D341Med (cell line): ENCODE data around the gene ZCCHC24.

Source experiments
- DNase-seq: peaks from one replicate; pipeline ENCODE4 v3.0.0; 2012; ENCODE audit warnings: low spot score

ZCCHC24 gene

DNA sequence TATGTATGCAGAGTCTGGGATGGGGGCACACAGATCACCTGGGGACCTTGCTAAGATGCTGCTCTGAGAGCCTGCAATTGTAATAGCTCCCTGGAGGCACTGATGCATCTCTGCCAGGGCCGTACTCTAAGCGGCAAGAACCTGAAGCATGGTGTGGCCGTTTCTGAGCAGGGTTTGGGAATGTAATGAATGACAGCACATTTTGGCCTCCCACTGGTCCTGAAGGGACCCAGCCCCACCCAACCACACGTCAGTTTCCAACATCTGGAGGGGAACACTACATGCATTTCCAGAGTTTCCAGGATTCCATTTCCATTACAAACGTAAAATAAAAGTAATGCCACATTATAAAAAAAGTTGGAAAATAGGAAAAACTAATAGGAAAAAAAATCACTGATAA is 14.0 kb downstream of the ZCCHC24 start:
- no peak for DNase-seq

DNA sequence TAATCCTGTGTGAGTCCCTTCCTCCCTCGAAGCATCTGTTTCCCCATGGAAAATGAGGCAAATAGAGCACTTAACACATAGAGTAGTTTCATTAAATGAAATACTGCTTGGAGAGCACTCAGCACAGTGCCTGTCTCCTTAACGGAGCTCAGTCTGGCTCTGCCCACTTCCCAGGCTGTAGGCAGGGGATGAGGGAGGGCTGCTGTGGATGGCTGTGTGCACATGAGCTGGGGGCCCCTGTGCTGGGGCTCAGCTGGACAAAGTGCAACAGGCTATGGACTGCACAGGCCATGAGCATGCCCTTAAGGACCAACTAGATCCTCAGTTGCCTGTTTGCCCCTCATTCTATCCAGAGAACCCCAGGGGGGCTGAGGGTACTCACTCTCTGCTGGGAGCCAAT is 14.5 kb downstream of the ZCCHC24 start:
- DNase-seq, result no peak

DNA sequence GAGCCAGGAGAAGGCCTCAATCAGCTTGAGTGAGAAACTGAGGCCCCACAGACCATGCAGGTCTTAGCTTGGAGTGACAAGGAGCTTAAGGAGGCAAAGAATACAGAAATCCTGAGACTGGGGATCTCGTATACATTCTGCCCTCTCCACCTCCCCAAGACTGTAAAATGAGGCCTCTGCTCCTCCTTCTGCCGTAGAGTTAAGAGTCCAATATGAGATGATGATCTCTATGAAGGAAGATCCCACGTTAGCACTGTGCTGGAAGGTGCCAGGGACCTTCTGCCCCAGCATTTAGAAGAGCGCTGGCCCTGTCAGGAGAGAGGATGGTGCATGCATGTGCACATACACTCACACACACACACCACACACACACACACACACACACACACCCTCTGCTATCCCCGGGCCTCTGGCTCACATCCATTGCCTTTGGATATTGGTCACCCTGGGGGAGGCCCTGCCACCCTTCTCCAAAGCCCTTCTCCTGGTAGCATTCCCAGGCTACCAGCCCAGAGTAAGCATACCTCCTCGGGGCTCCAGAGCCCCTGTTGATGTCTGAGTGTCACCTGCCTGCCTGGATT is 15.0 kb downstream of the ZCCHC24 start:
- no peak for DNase-seq

DNA sequence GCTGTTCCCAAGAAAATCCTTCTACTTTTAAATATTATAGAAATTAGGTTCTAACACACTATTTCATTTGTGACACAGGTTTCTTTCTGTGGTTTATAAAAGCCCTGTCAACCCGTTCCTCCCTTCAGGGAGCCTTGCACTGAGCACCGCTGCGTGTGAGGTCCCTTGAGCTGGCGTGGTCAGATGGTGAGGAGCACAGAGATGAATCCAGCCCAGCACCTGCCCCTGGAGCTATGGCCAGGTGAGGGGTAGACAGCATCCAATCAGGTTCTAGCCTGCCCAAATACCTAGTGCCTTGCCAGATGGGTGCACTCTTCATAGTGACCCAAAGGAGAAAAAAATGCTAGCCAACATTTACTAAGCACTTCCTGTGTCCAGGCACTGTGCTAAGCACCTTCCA is 15.7 kb downstream of the ZCCHC24 start:
- no peak for DNase-seq

DNA sequence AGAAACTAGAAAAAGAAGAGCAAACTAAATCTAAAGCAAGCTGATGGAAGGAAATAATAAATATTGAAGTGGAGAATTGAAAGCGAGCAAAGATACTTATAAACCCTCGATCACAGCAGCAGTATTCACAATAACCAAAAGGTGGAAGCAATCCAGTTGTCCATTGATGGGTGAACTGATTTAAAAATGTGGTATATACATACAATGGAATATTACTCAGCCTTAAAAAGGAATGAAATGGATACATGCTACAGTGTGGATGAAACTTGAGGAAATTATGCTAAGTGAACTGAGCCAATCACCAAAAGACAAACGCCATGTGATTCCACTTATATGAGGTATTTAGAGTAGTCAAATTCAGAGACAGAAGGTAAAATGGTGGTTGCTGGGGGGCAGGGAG is 17.5 kb downstream of the ZCCHC24 start:
- DNase-seq, result no peak

DNA sequence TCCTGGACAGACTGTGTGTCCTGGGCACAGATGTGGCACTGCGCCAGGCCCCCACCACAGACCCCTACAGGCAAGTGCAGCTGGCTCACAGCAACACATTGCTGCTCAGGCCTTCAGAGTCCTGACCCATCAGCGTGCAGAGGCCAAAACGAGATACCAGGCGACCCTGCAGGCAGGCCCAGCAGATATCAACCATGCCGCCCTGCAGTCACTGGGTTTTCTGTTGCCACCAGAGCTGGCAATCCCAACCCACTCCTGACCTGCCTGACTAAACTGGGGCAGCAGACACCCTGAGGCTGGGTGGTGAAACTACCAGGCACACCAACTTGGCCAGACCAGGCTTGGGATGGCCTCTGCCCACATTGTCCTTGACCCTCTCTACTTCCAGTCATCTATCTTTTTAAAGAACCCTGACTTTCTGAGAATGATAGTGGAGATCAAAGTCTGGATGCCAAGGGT is 20.3 kb downstream of the ZCCHC24 start:
- no peak for DNase-seq

DNA sequence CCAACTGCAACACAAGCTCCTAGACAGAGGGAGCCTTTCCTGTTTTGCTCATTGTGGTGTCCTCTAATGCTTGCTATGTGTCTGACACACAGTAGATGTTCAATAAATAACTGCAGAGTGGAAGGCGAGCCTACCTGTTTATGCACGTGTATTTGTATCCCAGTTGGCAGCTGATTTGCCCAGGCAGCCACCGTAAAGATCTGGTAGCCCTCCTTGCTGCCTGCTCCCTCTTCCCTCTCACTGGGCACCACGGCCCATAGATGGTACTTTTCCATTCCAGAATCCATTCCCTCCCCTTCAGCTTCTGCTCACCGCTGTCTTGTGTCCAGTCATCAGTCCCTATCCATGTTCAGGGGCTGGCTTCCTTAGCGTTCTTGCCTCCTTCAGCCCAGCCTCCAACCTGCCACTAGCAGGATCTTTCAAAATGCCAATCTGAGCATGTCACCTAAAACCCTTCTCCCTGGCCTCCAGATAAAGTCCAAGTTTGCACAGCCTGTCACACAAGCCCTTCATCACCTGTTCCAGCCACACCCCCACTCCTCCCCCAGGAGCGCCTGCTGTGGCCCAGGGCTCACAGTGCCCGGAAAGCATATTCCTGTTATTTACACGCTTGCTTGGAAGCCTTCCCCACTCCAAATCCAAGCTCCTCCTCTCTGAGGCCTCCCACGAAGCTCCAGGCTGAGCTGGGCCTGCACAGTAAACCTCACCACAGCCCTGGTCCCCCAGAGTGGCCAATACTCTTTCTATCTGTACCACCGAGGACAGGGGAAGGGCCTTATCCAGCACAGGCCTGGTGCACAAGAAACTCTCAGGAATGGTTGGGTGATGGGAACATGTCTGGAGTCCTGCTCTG is 21.0 kb downstream of the ZCCHC24 start:
- no peak for DNase-seq

DNA sequence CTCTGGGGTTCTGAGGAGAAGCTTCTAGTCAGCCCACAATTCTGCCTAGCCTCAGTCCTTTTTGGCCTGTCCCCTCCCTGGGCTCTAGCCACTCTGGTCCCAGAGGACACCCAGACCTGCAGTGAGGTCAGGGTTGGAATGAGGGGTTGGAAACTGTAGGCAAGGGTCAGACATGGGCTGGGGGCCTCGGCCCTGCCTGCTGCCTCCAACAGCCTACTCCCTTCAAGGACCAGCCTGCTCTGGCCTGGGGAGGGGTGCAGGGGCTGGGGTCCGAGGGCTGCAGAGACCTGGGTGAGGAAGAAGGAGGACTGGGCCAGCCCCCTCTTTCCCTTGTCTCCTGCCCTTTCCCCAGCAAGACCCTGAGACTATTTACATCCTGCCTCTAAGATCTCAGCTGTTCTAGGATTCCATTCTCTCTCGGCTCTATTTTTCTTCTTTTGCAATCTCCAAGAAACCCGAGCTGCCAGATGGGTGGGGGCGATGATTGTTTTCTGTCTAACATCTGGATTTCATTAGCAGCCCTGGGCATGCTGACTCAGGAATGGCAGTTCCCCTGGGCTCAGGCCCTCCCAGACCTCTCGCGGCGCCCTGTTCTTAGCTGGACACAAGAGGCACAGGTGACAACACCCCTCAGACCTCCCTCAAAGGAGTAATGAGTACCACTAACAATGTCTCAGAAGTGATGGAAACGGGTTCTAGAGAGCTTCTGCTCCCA is 23.1 kb downstream of the ZCCHC24 start:
- no peak for DNase-seq

DNA sequence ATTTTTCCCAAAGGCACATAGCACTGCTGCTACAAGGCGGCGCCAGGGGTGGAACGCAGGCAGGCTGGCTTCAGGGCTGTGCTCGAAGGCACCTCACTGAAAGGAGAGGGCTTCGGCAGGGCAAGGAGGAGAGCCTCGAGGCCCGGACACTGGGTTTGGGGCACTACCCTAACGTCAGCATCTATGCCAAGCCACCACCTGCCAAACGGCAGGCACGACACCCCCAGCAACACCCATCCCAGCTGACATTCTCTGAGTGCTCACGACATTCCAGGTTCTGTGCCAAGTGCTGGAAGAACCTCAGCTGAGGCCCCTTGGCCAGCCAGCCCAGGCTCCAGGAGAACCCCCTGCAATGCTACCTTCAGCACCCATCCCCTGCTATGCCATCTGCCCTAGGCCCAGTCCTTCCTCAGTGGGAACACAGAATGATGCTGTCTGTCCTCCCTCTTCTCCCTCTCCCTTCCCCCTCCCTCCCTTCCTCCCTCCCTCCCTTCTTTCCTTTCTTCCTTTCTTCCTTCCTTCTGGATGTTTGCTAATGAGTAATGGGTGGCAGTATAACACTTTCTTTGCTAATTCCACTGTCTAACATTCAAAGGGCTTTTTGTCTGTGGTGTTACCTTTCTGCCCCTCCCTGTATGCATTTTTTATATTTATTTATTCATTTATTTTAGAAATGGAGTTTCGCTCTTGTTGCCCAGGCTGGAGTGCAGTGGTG is 24.3 kb downstream of the ZCCHC24 start:
- DNase-seq, result no peak

DNA sequence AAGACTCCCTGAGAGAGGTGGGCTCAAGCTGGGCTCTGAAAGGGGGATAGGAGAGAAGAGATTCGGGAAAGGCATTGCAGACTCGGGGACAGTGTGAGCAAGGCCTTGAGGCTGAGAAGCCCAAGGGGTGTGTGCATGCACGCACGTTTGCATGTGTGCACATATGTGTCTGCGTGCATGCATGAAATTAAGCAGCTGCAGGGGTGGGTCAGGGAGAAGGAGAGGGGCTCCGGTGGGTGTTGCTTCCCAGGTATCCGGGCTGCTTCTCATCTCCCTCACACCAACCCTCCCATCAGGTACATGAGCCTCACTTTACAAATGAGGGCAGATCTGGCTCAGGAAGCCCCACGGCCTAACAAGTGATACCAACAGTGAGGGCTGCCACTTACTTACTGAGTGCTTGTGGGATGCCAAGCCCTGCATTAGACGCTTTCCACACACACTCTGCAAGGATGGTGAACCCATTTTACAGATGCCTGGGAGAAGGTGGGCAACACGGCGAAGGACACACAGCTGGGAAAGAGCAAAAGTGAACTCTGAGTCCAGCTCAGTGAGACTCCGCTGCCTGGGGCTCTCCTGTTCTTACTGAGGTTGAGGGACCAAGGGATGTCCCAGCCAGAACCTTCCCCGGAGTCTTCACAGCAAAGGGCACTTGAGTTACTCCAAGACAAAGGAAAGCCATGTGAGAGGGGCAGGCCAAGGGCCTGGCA is 26.4 kb downstream of the ZCCHC24 start:
- DNase-seq, result no peak

DNA sequence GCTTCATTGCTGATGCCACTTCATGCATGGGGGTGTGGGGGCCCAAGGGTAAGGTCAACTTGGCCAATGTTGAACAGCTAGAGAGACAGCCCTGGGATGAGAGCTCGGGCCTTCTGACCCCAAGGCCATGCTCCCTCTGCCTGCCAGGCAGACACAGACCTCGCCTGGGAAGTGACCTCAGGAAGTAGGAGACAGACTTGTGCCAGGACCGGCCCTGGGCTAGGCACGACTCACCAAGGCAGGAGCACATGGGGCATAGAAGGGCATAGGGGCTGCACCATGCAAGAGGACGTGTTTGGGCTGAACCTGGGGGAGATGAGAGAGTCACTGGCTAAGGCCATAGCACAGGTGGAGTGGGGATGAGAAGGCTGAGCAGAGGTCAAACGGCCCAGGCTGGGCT is 27.1 kb downstream of the ZCCHC24 start:
- no peak for DNase-seq

DNA sequence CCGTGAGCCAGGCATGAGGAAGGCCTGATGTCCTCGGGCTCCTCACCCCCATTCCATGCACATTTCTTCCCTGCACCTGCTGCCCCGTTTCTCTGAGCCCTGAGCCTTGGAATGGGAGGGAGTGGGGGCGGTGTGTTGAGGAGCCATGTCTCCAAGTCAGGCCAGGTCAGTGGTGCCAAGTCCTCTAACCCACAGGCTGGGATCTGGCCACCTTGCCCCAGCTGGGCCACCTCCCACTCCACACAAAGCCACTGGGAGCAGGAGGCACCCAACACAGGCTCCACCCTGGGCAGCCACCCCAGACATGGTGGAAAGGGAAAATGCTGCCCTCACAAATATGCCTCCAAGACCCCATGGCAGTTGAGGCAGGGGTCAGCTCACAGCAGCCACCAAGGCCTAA is 27.7 kb downstream of the ZCCHC24 start:
- no peak for DNase-seq

DNA sequence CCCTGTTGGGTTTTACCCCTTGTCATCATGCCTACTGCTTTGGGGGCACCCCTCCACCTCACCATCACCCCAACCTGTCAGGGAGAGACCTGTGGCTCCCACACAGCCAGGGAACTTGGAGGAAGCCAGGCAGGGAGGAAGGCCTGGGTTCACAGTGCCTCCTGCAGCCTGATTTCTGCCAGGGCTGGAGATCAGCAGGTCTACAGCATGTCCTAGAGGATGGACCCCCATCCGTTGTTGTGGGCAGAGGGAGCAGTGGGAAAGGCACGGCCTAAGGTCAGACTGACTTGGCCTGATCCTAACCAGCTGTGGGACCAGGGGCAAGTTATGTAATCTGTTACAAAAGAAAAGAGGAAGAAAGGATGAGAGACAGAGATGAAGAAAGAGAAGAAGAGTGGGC is 28.2 kb downstream of the ZCCHC24 start:
- no peak for DNase-seq

DNA sequence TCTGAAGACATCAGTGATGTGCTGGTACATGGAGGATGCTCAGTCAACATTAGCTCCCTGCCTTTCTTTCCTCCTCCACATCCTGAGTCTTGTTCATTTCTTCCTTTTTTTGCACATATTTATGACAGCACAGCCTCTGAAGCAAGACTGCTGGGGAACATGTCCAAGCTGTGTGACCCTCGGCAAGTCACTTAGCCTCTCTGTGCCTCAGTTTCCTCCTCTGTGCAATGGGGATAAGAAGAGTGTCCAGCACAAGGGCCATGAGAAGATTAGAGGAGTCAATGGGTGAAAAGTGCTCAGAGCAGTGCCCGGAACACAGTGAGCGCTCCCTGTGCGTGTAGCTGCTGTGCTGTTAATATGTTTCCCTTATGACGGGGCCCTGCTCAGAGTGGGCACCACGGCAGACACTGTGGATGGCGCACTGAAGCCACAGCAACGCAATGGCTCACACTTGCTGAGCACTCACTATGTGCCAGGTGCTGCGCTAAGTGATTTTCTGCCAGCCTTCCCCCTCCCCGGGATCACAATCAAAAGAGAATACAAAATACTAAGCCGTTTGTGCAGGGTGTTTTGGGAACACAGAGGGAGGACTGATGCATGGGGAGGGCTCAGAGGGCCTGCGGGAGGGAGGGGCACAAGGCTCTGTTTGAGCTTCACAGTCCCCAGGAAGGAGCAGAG is 28.7 kb downstream of the ZCCHC24 start:
- no peak for DNase-seq

DNA sequence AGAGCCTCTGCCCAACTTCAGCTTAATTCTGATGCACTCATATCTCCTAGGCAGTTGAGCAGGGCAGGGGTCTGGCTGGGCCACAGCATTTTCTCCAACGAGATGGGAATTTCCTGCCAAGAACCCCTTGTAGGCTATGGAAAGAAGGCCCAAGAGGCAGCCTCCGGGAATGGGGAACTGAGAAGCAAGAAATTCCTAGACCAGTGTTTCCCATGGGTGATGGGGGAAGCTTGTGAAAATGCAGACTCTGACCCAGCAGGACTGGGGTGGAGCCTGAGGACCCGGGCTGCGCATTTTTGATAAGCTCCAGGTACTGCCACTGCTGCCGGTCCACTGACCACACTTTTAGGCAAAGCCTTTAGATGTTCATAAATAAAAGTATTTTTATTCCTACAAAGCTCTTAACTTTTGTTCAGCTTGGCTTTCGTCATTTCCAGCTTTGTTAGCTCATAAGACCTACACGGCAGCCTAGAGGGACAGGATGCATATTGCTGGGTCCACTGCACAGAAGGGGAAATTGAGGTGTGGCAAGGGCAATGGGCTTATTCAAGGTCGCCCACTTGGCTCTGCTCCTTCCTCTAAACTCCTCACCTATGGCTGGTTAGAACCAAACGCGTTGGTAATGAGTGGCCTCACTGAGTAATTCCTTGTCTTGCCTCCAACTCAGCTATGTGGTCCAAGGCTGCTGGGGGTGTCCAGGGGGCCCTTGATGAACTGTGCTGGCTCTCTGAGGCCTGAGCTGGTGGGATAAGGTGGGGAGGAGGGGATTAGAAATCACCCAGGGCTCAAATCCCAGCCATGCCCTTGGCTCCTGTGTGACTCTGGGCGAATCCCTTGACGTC is 29.5 kb downstream of the ZCCHC24 start:
- no peak for DNase-seq

DNA sequence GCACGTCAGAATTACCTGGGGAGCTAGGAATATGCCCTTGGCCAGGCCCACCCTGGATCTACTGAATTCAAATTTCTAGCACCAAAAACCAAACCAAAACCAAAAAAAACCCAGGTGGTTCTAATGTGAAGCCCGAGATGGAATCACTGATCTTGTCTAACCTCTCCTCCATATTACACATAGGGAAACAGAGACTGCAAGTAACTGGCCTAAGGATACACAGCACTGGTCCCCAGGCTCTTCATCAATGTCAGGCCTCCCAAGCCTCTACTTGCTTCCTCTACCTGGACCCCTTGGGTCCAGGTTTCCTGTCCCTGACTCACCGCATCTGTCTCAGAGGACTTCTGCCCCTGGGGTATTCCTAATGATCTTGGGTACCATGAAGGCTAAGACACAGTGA is 30.7 kb downstream of the ZCCHC24 start:
- no peak for DNase-seq

DNA sequence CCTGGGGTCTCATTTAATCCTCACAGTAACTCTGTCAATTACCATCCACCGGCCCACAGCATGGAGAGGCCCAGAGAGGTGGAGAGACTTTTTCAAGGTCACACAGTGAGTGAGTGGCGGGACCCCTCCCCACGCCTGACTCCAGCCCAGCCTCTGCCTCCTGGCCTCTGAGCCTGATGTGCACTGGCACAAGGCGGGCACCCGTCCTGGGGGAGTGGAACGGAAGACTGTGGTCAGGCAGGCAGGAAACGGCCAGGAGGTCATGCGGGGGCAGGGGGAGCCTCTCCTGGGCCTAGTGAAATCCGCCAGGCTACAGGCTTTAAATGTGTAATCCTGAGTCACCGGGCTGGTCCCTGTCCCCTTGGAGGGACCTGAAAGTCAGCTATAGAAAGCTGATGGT is 32.2 kb downstream of the ZCCHC24 start:
- DNase-seq, result no peak

DNA sequence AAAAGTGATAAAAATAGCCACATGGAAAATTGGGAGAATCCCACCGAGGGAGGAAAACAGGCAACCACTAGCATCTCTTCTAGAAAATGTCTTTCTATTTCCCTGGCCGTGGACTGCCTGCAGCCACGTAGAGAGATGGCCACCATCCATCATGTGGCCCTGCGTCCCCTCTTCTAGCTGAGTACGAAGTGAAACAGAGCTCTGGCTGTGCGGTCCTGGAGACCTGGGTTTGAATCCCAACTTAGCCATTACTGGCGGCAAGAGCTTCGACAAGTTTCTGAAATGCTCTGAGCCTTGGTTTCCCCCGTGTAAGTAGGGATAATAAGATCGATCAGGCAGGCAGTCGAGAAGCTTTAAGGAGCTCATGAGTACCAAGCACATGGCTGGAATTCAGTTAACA is 32.9 kb downstream of the ZCCHC24 start:
- no peak for DNase-seq

DNA sequence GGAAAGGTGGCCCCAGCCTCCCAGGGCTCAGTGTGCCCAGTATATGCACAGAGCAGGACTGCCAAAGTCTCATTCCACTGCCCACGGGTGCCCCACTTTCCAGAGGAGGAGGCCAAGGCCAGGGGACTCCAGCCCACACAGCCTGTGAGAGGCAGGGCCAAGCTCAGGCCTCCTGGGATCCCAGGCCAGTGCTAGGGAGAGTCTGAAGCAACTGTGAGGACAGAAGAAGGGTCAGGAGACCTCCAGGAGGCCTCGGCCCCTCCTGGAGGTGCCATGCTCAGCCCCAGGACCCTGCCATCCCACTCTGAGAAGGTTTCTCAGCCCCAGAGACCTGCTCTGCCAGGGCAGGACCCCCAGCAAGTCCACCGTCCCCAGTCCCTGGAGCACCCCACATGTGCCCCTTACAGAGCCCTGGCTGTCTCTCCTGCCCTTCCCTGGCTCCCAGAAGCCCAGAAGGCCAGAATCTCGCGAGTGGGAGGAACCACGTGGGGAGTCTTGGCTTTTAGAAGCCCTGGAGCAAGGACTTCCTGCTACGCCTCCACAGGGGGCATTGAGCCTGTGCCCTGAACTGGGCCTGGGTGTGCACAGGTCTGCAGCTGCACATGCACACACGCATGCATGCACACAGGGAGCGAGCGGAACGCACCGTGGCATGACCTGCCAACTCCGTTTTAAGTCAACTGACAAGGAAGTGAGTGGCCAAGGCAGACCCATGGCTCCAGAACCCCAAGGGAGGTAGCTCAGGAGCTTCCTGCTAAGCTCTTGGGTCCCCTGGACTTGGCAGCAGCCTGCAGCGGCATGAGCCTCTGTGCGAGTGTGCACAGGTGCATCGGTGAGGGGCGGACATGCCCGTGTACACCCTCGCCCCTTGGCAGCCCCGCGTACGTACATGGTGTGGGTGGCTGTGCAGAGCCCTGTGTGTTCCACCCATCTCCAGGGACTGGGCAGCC is 33.6 kb downstream of the ZCCHC24 start:
- no peak for DNase-seq
